ENCODE measurements around the gene QSOX1. TPM values are rescaled to one million over a fixed set of nuclear protein-coding genes. Genes with fewer than 3 reads are reported as not detected.

Gene QSOX1
- total and polyA plus RNA-seq, 2 donors (not counting 3 experiments of a cell fraction or from before 2014, with no cell fraction given): 256 to 415 TPM

GRCh38 chr1:180195916-180196315 is 41.2 kb downstream of the QSOX1 start:
- dilution Hi-C loops (cut with MboI; ENCODE audit: extremely low pct_ligation_motif_present, low sequenced_read_pairs) (no loop called here), intact Hi-C loops (cut with micrococcal nuclease) (no loop called here)
- TF ChIP-seq POLR2A (IDR thresholded peaks at IDR 0.05; ENCODE audit: low read depth, low read length) (no peak), JUN (IDR thresholded peaks at IDR 0.05; ENCODE audit: borderline replicate concordance, insufficient read depth, insufficient read length, low read depth) (no peak), POLR2AphosphoS5 (IDR thresholded peaks at IDR 0.05; ENCODE audit: insufficient read depth, low read depth, low read length) (no peak), CTCF (IDR thresholded peaks at IDR 0.05; ENCODE audit: extremely low read depth in 1 of 2, insufficient read depth in 1 of 2, low read depth in 1 of 2, low read length in 2 of 2) (no peak), GATA2 (IDR thresholded peaks at IDR 0.05; ENCODE audit: insufficient read depth, insufficient read length, low read depth, low read length) (no peak), MYC (IDR thresholded peaks at IDR 0.05; ENCODE audit: low read depth, low read length) (no peak), EZH2 (IDR thresholded peaks at IDR 0.05; ENCODE audit: borderline replicate concordance, low read depth, low read length, severe bottlenecking) (no peak), FOS (IDR thresholded peaks at IDR 0.05; ENCODE audit: borderline replicate concordance, insufficient read depth, low read length) (no peak)
- TF ChIP-seq, protein P1, sequence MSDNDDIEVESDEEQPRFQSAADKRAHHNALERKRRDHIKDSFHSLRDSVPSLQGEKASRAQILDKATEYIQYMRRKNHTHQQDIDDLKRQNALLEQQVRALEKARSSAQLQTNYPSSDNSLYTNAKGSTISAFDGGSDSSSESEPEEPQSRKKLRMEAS (IDR thresholded peaks at IDR 0.05; ENCODE audit: insufficient read depth, insufficient read length): no peak
- Histone ChIP-seq H3K4me2 (ENCODE audit: insufficient read depth, low read length) (no peak overlapping the region), H3K27ac (ENCODE audit: insufficient read depth, low read depth, low read length) (no peak overlapping the region), H4K20me1 (replicated peaks; ENCODE audit: control insufficient read depth, extremely low read depth, insufficient read depth, low read length) (no peaks in the 10 kb centered on the region), H3K4me3 (replicated peaks in 1 of 3; ENCODE audit: insufficient read depth in 1 of 3, low read depth in 1 of 3, low read length in 3 of 3) (no peak overlapping the region), H3K36me3 (ENCODE audit: control insufficient read depth in 2 of 2, extremely low read depth in 1 of 2, insufficient read depth in 2 of 2, low read length in 2 of 2) (peaks cover 0 to 28% of the 10 kb centered on the region in 2 experiments), H3K4me1 (ENCODE audit: control insufficient read depth, extremely low read depth, insufficient read depth, low read length) (no peaks in the 10 kb centered on the region), H3K27me3 (ENCODE audit: control insufficient read depth in 2 of 2, insufficient read depth in 2 of 2, low read length in 2 of 2) (no peaks in the 10 kb centered on the region), H2AFZ (ENCODE audit: low read depth, low read length) (no peak overlapping the region), H3K9ac (replicated peaks; ENCODE audit: extremely low read depth, insufficient read depth, low read length) (no peak overlapping the region), H3K79me2 (ENCODE audit: control insufficient read depth, insufficient read depth, low read length) (no peaks in the 10 kb centered on the region), H3K9me3 (replicated peaks; ENCODE audit: control insufficient read depth, insufficient read depth, low read length) (no peaks in the 10 kb centered on the region), H3K9me1 (replicated peaks; ENCODE audit: control insufficient read depth, extremely low read depth, insufficient read depth, low read length) (no peaks in the 10 kb centered on the region)
- no TSS peak for BruUV-seq (replicated peaks)
- ChIA-PET CTCF (interaction anchor here (2.5 kb wide), 1 partner anchor 15 kb away, joined by 7 read pairs; no protein-coding TSS in a partner anchor), POLR2A (no interaction called here)
- FAIRE-seq (no peak), DNase-seq (ENCODE audit: low read depth, low spot score) (no peak)

Measured in endothelial cell of umbilical vein (primary cell).